Loucy (cell line): ENCODE results near the gene CFAP92.
A peak's percentile ranks its signal among the peaks of the same experiment; 100 is the strongest.

Experiments used
- H2AFZ ChIP-seq: fragments of 200-600 bp; sonication (generic); 2 replicates; pipeline ENCODE4 v1.6.0; 2016; ENCODE audit warnings: antibody characterized with exemption, mild to moderate bottlenecking, low read length, moderate library complexity
- H3F3A ChIP-seq: fragments of 200-600 bp; 2 replicates; pipeline ENCODE4 v1.6.0; 2016; ENCODE audit warnings: antibody characterized with exemption, low read depth, mild to moderate bottlenecking
- H3K27me3 ChIP-seq: fragments of 200-600 bp; sonication (generic); 2 replicates; pipeline ENCODE4 v1.6.1; 2014; ENCODE audit warnings: low read length, mild to moderate bottlenecking; ENCODE audit not compliant: insufficient read depth, poor library complexity, severe bottlenecking
- H3K36me3 ChIP-seq: fragments of 200-600 bp; sonication (generic); 2 replicates; pipeline ENCODE4 v1.6.1; 2016; ENCODE audit warnings: low read length; ENCODE audit not compliant: insufficient read depth
- H3K4me1 ChIP-seq: fragments of 200-600 bp; sonication (generic); 2 replicates; pipeline ENCODE4 v1.5.1; 2014; ENCODE audit warnings: low read length, mild to moderate bottlenecking; ENCODE audit not compliant: insufficient read depth, poor library complexity, severe bottlenecking
- H3K4me2 ChIP-seq: fragments of 200-600 bp; sonication (generic); 2 replicates; pipeline ENCODE4 v1.6.0; 2014; ENCODE audit warnings: antibody characterized with exemption, low read length, low read depth, mild to moderate bottlenecking; ENCODE audit not compliant: poor library complexity, severe bottlenecking
- H3K4me3 ChIP-seq: fragments of 200-600 bp; sonication (generic); 2 replicates; pipeline ENCODE4 v1.5.1; 2014; ENCODE audit warnings: low read length, mild to moderate bottlenecking, mixed read lengths; ENCODE audit not compliant: poor library complexity, severe bottlenecking
- H3K79me2 ChIP-seq: fragments of 200-600 bp; sonication (generic); 2 replicates; pipeline ENCODE4 v1.6.1; 2014; ENCODE audit warnings: low read length; ENCODE audit not compliant: insufficient read depth
- H3K9ac ChIP-seq: fragments of 200-600 bp; sonication (generic); 2 replicates; pipeline ENCODE4 v1.6.0; 2014; ENCODE audit warnings: mild to moderate bottlenecking, low read depth, low read length, moderate library complexity; ENCODE audit not compliant: poor library complexity, severe bottlenecking
- H3K9me2 ChIP-seq: fragments of 200-600 bp; sonication (generic); replicated peaks from 2 replicates; pipeline ENCODE4 v1.6.1; 2016; ENCODE audit warnings: low read depth, low read length, mixed read lengths
- H3K9me3 ChIP-seq: fragments of 200-600 bp; sonication (generic); 2 replicates; pipeline ENCODE4 v1.6.1; 2014; ENCODE audit warnings: mild to moderate bottlenecking, antibody characterized with exemption, low read length, low read depth; ENCODE audit not compliant: insufficient read depth
- H4K20me1 ChIP-seq: fragments of 200-600 bp; sonication (generic); 2 replicates; pipeline ENCODE4 v1.6.0; 2014; ENCODE audit warnings: antibody characterized with exemption, low read length, mild to moderate bottlenecking; ENCODE audit not compliant: insufficient read depth, poor library complexity, severe bottlenecking
- EZH2phosphoT487 ChIP-seq: fragments of 200-600 bp; IDR thresholded peaks from 2 replicates; pipeline ENCODE4 v1.6.1; 2018; ENCODE audit warnings: antibody characterized with exemption, mild to moderate bottlenecking, moderate library complexity, borderline replicate concordance
- TF ChIP-seq, protein P1 (sequence below): fragments of 200-600 bp; sonication (generic); conservative IDR thresholded peaks from 2 replicates; pipeline ENCODE4 v1.5.1; 2014; ENCODE audit warnings: mild to moderate bottlenecking, antibody characterized with exemption, low read length

CFAP92 gene

DNA sequence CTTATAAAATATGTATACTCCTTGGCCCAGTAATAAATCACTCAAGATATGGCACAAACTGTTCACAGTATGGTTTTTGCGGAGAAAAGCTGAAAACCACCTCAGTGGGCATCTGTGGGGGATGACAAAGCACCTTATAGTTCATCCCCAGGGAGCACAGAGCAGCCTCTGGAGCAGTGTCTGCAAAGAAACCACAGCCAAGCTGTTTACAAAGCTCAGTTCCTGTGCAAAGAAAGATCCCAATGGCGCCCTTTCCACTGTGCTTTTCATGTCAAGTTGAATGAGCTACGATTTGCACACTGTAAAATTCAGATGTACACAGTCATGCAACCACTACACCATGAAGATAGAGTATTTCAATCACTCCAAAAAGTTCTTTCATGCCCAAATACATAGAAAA lies 4.7 kb upstream of the CFAP92 start:
- peak overlapping the region; percentile 80 for H3K4me2 ChIP-seq
- no peaks in the 10 kb centered on the region for H3K9me2 ChIP-seq
- no peaks in the 10 kb centered on the region for H4K20me1 ChIP-seq
- peaks cover 12% of the 10 kb centered on the region; the same call in 1 of the 2 replicates for H3F3A ChIP-seq
- peak overlapping the region; percentile 65 for H3K9ac ChIP-seq
- TF ChIP-seq, protein P1, sequence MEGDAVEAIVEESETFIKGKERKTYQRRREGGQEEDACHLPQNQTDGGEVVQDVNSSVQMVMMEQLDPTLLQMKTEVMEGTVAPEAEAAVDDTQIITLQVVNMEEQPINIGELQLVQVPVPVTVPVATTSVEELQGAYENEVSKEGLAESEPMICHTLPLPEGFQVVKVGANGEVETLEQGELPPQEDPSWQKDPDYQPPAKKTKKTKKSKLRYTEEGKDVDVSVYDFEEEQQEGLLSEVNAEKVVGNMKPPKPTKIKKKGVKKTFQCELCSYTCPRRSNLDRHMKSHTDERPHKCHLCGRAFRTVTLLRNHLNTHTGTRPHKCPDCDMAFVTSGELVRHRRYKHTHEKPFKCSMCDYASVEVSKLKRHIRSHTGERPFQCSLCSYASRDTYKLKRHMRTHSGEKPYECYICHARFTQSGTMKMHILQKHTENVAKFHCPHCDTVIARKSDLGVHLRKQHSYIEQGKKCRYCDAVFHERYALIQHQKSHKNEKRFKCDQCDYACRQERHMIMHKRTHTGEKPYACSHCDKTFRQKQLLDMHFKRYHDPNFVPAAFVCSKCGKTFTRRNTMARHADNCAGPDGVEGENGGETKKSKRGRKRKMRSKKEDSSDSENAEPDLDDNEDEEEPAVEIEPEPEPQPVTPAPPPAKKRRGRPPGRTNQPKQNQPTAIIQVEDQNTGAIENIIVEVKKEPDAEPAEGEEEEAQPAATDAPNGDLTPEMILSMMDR: no peak
- TF ChIP-seq EZH2phosphoT487: no peak
- no peaks in the 10 kb centered on the region for H3K79me2 ChIP-seq
- peaks cover 63% of the 10 kb centered on the region for H3K4me1 ChIP-seq
- no peaks in the 10 kb centered on the region for H3K9me3 ChIP-seq
- H2AFZ ChIP-seq: peak overlapping the region; percentile 47; the same call in 1 of the 2 replicates
- H3K4me3 ChIP-seq: peak overlapping the region; percentile 57
- no peaks in the 10 kb centered on the region for H3K27me3 ChIP-seq
- no peaks in the 10 kb centered on the region for H3K36me3 ChIP-seq

GRCh38 chr3:128997486-128998133 lies 3.7 kb upstream of the CFAP92 start:
- no peak overlapping the region for H2AFZ ChIP-seq
- TF ChIP-seq, protein P1: no peak
- TF ChIP-seq EZH2phosphoT487: no peak
- H3K36me3 ChIP-seq: no peaks in the 10 kb centered on the region
- peak overlapping the region; percentile 57 for H3K4me3 ChIP-seq
- no peaks in the 10 kb centered on the region for H3K79me2 ChIP-seq
- H3K4me1 ChIP-seq: peaks cover 59% of the 10 kb centered on the region
- H3K9ac ChIP-seq: peak overlapping the region; percentile 65
- H3K4me2 ChIP-seq: peak overlapping the region; percentile 80
- H3F3A ChIP-seq: peaks cover 12% of the 10 kb centered on the region; the same call in 1 of the 2 replicates
- no peaks in the 10 kb centered on the region for H3K9me2 ChIP-seq
- no peaks in the 10 kb centered on the region for H3K27me3 ChIP-seq
- no peaks in the 10 kb centered on the region for H3K9me3 ChIP-seq
- H4K20me1 ChIP-seq: no peaks in the 10 kb centered on the region

GRCh38 chr3:128996726-128997125 lies 2.9 kb upstream of the CFAP92 start:
- Histone ChIP-seq H3F3A (peaks cover 12% of the 10 kb centered on the region; the same call in 1 of the 2 replicates), H3K4me3 (no peak overlapping the region), H3K4me1 (peaks cover 60% of the 10 kb centered on the region), H3K9me3 (no peaks in the 10 kb centered on the region), H3K79me2 (no peaks in the 10 kb centered on the region), H3K4me2 (no peak overlapping the region), H4K20me1 (no peaks in the 10 kb centered on the region), H2AFZ (peak overlapping the region; percentile 29; the same call in 1 of the 2 replicates), H3K9ac (no peak overlapping the region), H3K9me2 (no peaks in the 10 kb centered on the region), H3K27me3 (no peaks in the 10 kb centered on the region), H3K36me3 (no peaks in the 10 kb centered on the region)
- TF ChIP-seq, protein P1: no peak
- TF ChIP-seq EZH2phosphoT487: no peak
